Glutamatergic neuron (in vitro differentiated cells): ENCODE results near the gene ZRANB2. TPM values are rescaled to one million over a fixed set of nuclear protein-coding genes. Genes with fewer than 3 reads are reported as not detected.

ENCODE experiments used
- DNase-seq: peaks from one replicate; pipeline ENCODE4 v3.0.0; 2022
- H3K27ac Mint-ChIP-seq: one replicate; pipeline ENCODE4 v1.8.0; 2020; ENCODE audit warnings: mild to moderate bottlenecking, mixed read lengths, inconsistent platforms; ENCODE audit not compliant: unreplicated experiment
- H3K27me3 Mint-ChIP-seq: one replicate; pipeline ENCODE4 v1.8.0; 2020; ENCODE audit warnings: mild to moderate bottlenecking, moderate library complexity, mixed read lengths, inconsistent platforms; ENCODE audit not compliant: unreplicated experiment
- H3K36me3 Mint-ChIP-seq: one replicate; pipeline ENCODE4 v1.8.0; 2020; ENCODE audit warnings: mild to moderate bottlenecking, mixed read lengths, inconsistent platforms; ENCODE audit not compliant: unreplicated experiment
- H3K4me1 Mint-ChIP-seq: one replicate; pipeline ENCODE4 v1.8.0; 2020; ENCODE audit warnings: mild to moderate bottlenecking, low read depth, mixed read lengths, inconsistent platforms; ENCODE audit not compliant: unreplicated experiment
- H3K4me3 Mint-ChIP-seq: one replicate; pipeline ENCODE4 v1.8.0; 2020; ENCODE audit warnings: mild to moderate bottlenecking, mixed read lengths, inconsistent platforms; ENCODE audit not compliant: unreplicated experiment
- H3K9me3 Mint-ChIP-seq: one replicate; pipeline ENCODE4 v1.8.0; 2020; ENCODE audit warnings: mild to moderate bottlenecking, moderate library complexity, mixed read lengths, inconsistent platforms; ENCODE audit not compliant: unreplicated experiment
- total RNA-seq: library from RNA; stranded (reverse); fragmentation: NEBNext Ultra II Directional; extraction: Animal tissue kit (Norgen Biotek cat#: 25700); gene quantifications from one replicate; pipeline ENCODE4 v1.2.1, GENCODE V29; 2021; ENCODE audit not compliant: unreplicated experiment
- TF ChIP-seq, protein P1 (sequence below): fragments of 200-600 bp; sonication (generic); IDR thresholded peaks from one replicate; pipeline ENCODE4 v1.5.0; 2021; ENCODE audit not compliant: partially characterized antibody, unreplicated experiment

Gene ZRANB2
- total RNA-seq, 1 donor from 2014 or later, result 81.0 TPM

- no peak overlapping the region for H3K4me3 Mint-ChIP-seq
- TF ChIP-seq, protein P1, sequence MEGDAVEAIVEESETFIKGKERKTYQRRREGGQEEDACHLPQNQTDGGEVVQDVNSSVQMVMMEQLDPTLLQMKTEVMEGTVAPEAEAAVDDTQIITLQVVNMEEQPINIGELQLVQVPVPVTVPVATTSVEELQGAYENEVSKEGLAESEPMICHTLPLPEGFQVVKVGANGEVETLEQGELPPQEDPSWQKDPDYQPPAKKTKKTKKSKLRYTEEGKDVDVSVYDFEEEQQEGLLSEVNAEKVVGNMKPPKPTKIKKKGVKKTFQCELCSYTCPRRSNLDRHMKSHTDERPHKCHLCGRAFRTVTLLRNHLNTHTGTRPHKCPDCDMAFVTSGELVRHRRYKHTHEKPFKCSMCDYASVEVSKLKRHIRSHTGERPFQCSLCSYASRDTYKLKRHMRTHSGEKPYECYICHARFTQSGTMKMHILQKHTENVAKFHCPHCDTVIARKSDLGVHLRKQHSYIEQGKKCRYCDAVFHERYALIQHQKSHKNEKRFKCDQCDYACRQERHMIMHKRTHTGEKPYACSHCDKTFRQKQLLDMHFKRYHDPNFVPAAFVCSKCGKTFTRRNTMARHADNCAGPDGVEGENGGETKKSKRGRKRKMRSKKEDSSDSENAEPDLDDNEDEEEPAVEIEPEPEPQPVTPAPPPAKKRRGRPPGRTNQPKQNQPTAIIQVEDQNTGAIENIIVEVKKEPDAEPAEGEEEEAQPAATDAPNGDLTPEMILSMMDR, result no peak
These were observed 37.8 kb downstream of the ZRANB2 start for GRCh38 chr1:71043065-71043464.

DNA sequence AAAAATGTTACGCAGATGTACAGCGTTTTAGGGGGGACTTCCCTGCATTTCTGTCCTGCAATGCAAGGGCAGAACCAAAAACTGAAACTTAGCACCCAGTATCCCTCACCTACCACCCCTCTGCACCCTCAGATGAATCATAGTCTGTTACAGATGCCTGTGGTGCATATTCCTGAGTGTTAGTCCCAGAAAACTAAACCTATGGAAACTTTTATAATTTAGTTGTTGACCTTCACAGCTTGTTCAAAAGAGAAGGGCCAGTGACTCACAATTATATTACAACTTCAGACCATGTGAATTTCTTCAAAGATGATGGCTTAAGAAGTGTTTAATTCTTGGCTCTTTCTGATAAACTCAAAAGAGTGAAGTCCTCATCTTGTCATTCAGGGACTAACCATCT, 39.0 kb downstream of the ZRANB2 start:
- Mint-ChIP-seq H3K4me1 (no peaks in the 10 kb centered on the region), H3K27ac (no peak overlapping the region), H3K4me3 (no peak overlapping the region), H3K9me3 (no peaks in the 10 kb centered on the region), H3K36me3 (no peaks in the 10 kb centered on the region), H3K27me3 (peaks cover 5% of the 10 kb centered on the region)
- TF ChIP-seq, protein P1, result no peak
- no peak for DNase-seq

More at GRCh38 chr1:71043065-71043464, 37.8 kb downstream of the ZRANB2 start:
- no peaks in the 10 kb centered on the region for H3K36me3 Mint-ChIP-seq
- H3K27ac Mint-ChIP-seq, result no peak overlapping the region
- H3K27me3 Mint-ChIP-seq, result peaks cover 10% of the 10 kb centered on the region
- no peaks in the 10 kb centered on the region for H3K4me1 Mint-ChIP-seq
- no peaks in the 10 kb centered on the region for H3K9me3 Mint-ChIP-seq
- DNase-seq, result no peak

DNA sequence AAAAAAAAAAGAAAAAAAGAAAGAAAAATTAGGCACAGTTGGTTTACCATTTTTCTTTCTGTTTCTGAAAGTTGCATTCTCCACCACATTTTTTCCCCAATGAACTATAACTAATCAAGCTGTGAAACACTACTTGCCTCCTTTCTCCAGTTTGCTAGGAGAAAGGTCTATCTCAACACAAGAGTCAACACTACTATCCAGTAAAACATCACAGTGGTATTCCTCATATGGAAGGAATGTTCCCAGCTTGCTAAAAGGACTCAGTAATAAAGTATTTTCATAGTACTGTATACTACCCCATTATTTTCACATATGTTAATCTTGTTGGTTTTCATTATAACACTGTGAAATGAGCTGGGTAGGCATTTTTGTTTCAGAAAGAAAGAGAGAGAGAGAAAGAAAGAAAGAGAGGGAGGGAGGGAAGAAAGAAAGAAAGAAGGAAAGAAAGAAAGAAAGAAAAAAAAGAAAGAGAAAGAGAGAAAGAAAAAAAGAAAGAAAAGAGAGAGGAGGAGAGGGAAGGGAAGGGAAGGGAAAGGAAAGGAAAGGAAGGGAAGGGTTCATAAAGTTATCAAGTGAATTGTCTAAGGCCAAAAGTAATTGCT, 41.1 kb downstream of the ZRANB2 start:
- H3K4me3 Mint-ChIP-seq, result no peak overlapping the region
- no peak for DNase-seq
- no peaks in the 10 kb centered on the region for H3K9me3 Mint-ChIP-seq
- no peaks in the 10 kb centered on the region for H3K36me3 Mint-ChIP-seq
- TF ChIP-seq, protein P1, result no peak
- H3K27me3 Mint-ChIP-seq, result no peaks in the 10 kb centered on the region
- H3K27ac Mint-ChIP-seq, result no peak overlapping the region
- H3K4me1 Mint-ChIP-seq, result peaks cover 5% of the 10 kb centered on the region

DNA sequence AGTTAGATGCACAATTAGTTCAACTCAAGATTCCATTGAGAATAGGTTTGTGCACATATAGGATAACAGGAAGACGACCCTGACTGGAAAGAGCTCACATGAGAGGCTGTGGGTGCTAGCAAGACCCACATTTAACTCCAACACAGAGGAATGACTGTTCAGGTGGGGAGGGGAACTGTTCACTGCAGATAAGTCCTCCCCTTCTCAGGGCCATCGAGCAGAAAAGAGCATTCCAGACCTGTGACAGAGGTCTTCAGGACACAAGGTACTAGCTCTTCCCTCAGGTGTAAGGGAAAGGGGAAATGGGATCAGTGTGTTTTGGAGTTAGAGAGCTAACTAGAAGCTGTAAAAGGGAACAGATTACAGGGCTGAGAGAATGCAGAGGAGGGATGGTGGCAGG, 41.9 kb downstream of the ZRANB2 start:
- Mint-ChIP-seq H3K9me3 (no peaks in the 10 kb centered on the region), H3K36me3 (no peaks in the 10 kb centered on the region), H3K4me3 (no peak overlapping the region), H3K27me3 (no peaks in the 10 kb centered on the region), H3K4me1 (peaks cover 5% of the 10 kb centered on the region), H3K27ac (no peak overlapping the region)
- no peak for DNase-seq
- TF ChIP-seq, protein P1, result no peak

- Mint-ChIP-seq H3K4me3 (no peak overlapping the region), H3K27me3 (no peaks in the 10 kb centered on the region), H3K4me1 (peaks cover 5% of the 10 kb centered on the region), H3K9me3 (no peaks in the 10 kb centered on the region), H3K36me3 (no peaks in the 10 kb centered on the region), H3K27ac (no peak overlapping the region)
- TF ChIP-seq, protein P1, result no peak
- DNase-seq, result no peak
These were observed 42.8 kb downstream of the ZRANB2 start for GRCh38 chr1:71037829-71038620.
